Suprapubic skin (tissue), 4 donors: Measurements from ENCODE around the gene RAB3D. TPM values are rescaled to one million over a fixed set of nuclear protein-coding genes. Genes with fewer than 3 reads are reported as not detected.

Experiments used
- DNase-seq, 2 donors: peaks; one replicate each; pipeline ENCODE4 v3.0.0-alpha.2; 2019; ENCODE audit warnings: low spot score in 2 of 2
- H3K27ac ChIP-seq: fragments of 200-600 bp; sonication (generic); one replicate; pipeline ENCODE4 v1.5.1; 2019
- H3K27me3 ChIP-seq: fragments of 200-600 bp; sonication (generic); one replicate; pipeline ENCODE4 v1.5.1; 2019
- H3K36me3 ChIP-seq: fragments of 200-600 bp; sonication (generic); one replicate; pipeline ENCODE4 v1.5.1; 2019
- H3K4me1 ChIP-seq: fragments of 200-600 bp; sonication (generic); one replicate; pipeline ENCODE4 v1.5.1; 2019
- H3K4me3 ChIP-seq: fragments of 200-600 bp; sonication (generic); one replicate; pipeline ENCODE4 v1.5.1; 2019; ENCODE audit warnings: mild to moderate bottlenecking
- H3K9me3 ChIP-seq: fragments of 200-600 bp; sonication (generic); one replicate; pipeline ENCODE4 v1.5.1; 2019
- CTCF ChIP-seq, 2 donors: fragments of 200-600 bp in 1 of 2; fragments of 450-650 bp in 1 of 2; sonication (generic) in 1 of 2; IDR thresholded peaks; one replicate each; pipeline ENCODE4 v1.5.1; 2016 to 2019; ENCODE audit warnings: antibody characterized with exemption in 2 of 2, mild to moderate bottlenecking in 1 of 2, moderate library complexity in 1 of 2
- EP300 ChIP-seq: sonication (generic); formaldehyde crosslinking; IDR thresholded peaks from one replicate; pipeline ENCODE4 v1.6.1; 2017; ENCODE audit warnings: antibody characterized with exemption
- POLR2A ChIP-seq, 2 donors: fragments of 450-650 bp; IDR thresholded peaks; one replicate each; pipeline ENCODE4 v1.6.1; 2017; ENCODE audit warnings: antibody characterized with exemption in 2 of 2, mild to moderate bottlenecking in 2 of 2, moderate library complexity in 2 of 2
- POLR2AphosphoS5 ChIP-seq, 3 donors: sonication (generic); formaldehyde crosslinking; IDR thresholded peaks; one replicate each; pipeline ENCODE4 v1.6.1; 2017; ENCODE audit warnings: antibody characterized with exemption in 3 of 3
- whole genome bisulfite sequencing: methylation state at CpG from one replicate; pipeline ENCODE4 v1.1.5; 2018; 5-methylcytosine and 5-hydroxymethylcytosine counted together
- total RNA-seq, 4 donors: library from RNA; depleted of rRNA; stranded (reverse); fragments of >200 nt; gene quantifications; one replicate each; pipeline ENCODE4 v1.1.0, GENCODE V29; 2016

The RAB3D gene
- total RNA-seq, 4 donors from 2014 or later = 68.7 to 132 (median 98.3) TPM

- Histone ChIP-seq H3K27ac (no peak overlapping the region), H3K36me3 (peaks cover 51% of the 10 kb centered on the region), H3K4me1 (peaks cover 4% of the 10 kb centered on the region), H3K4me3 (no peak overlapping the region), H3K9me3 (no peaks in the 10 kb centered on the region), H3K27me3 (no peaks in the 10 kb centered on the region)
- 90% methylated on average over 10 of the region's 10 CpGs for WGBS
- TF ChIP-seq EP300 (no peak), POLR2A (IDR thresholded peaks at IDR 0.05) (no peak), CTCF (IDR thresholded peaks at IDR 0.05) (no peak), POLR2AphosphoS5 (IDR thresholded peaks at IDR 0.05) (no peak)
- DNase-seq = no peak
Measured at GRCh38 chr19:11363881-11364280, 24.4 kb upstream of the RAB3D start.

DNA sequence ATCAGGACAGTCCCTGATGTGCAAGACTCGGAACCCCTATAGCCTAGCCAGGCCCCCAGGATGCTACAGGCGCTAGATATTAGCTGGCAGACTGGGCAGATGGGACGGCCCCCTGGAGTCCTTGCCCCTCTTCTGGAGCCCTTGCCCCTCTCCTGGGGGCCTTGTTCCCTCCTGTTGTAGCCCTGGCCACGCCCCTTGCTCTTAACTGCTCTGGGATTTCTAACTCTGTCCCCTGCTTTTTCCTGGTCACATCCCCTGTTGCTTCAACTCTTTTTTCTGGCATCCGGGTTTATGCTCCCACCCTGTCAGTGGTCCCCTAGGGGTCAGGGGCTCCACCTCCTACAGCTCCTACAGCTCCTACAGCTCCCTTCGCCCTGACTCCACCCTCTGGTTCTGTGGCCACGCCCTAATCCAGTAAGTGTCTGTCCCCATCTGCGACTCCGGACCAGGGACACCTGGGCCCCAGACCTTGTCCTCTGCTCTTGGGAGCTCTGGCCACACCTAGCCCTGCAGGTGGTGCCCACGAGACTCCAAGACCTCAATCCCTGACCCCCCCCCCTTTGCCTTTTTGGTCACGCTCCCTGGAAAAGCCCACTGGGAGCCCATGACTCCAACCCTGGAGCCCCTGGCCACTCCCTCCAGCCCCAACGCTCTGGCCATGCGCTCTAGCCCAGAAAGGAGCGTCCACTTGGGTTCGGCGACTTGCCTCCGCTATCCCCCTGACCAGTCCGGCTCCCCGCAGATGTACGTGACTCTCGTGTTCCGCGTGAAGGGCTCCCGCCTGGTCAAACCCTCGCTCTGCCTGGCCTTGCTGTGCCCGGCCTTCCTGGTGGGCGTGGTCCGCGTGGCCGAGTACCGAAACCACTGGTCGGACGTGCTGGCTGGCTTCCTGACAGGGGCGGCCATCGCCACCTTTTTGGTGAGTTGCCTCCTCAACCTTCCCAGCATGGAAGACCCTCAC lies 22.6 kb upstream of the RAB3D start:
- 84% methylated on average over 35 of the region's 35 CpGs for WGBS
- peaks cover 4% of the 10 kb centered on the region for H3K4me1 ChIP-seq
- H3K4me3 ChIP-seq = no peak overlapping the region
- TF ChIP-seq CTCF (IDR thresholded peaks at IDR 0.05) (no peak), POLR2AphosphoS5 (IDR thresholded peaks at IDR 0.05) (no peak), POLR2A (IDR thresholded peaks at IDR 0.05) (no peak), EP300 (no peak)
- no peaks in the 10 kb centered on the region for H3K27me3 ChIP-seq
- no peak overlapping the region for H3K27ac ChIP-seq
- no peaks in the 10 kb centered on the region for H3K9me3 ChIP-seq
- DNase-seq = no peak
- peaks cover 48% of the 10 kb centered on the region for H3K36me3 ChIP-seq

GRCh38 chr19:11361037-11361770 lies 21.7 kb upstream of the RAB3D start:
- Histone ChIP-seq H3K27ac (no peak overlapping the region), H3K4me3 (no peak overlapping the region), H3K27me3 (no peaks in the 10 kb centered on the region), H3K4me1 (peaks cover 9% of the 10 kb centered on the region), H3K36me3 (peaks cover 47% of the 10 kb centered on the region), H3K9me3 (no peaks in the 10 kb centered on the region)
- 43% methylated on average over 29 of the region's 43 CpGs for WGBS
- DNase-seq = no peak
- TF ChIP-seq CTCF (IDR thresholded peaks at IDR 0.05) (no peak), POLR2AphosphoS5 (IDR thresholded peaks at IDR 0.05) (no peak), POLR2A (IDR thresholded peaks at IDR 0.05) (no peak), EP300 (no peak)

- H3K27me3 ChIP-seq = no peaks in the 10 kb centered on the region
- H3K9me3 ChIP-seq = no peaks in the 10 kb centered on the region
- TF ChIP-seq EP300 (no peak), POLR2AphosphoS5 (IDR thresholded peaks at IDR 0.05) (no peak), POLR2A (IDR thresholded peaks at IDR 0.05) (no peak), CTCF (IDR thresholded peaks at IDR 0.05) (no peak)
- DNase-seq = no peak
- no peak overlapping the region for H3K27ac ChIP-seq
- peaks cover 17% of the 10 kb centered on the region for H3K4me1 ChIP-seq
- H3K4me3 ChIP-seq = no peak overlapping the region
- WGBS = 79% methylated on average over 11 of the region's 11 CpGs
- peaks cover 31% of the 10 kb centered on the region for H3K36me3 ChIP-seq
Measured at GRCh38 chr19:11359421-11359820, 20.0 kb upstream of the RAB3D start.
